HepG2 (cell line): ENCODE measurements around the gene EIF1AD.

Source experiments
- BHLHE40 ChIP-seq: IDR thresholded peaks from 2 replicates; pipeline ENCODE4 v1.6.1; 2011; ENCODE audit warnings: low read length, improper control_type of control experiment
- ERF ChIP-seq: IDR thresholded peaks from 2 replicates; pipeline ENCODE4 v1.6.1; 2018; ENCODE audit warnings: missing biosample characterization, missing genetic modification reagents
- KAT2B ChIP-seq: fragments of 150-350 bp; IDR thresholded peaks from 2 replicates; pipeline ENCODE4 v1.6.1; 2014; ENCODE audit warnings: low read depth, low read length, borderline replicate concordance
- SP1 ChIP-seq, 2 experiments: fragments of 450-650 bp in 1 of 2; sonication (generic) in 1 of 2; formaldehyde crosslinking in 1 of 2; IDR thresholded peaks; 2 replicates each; pipeline versions ENCODE4 v1.4.0 to v1.6.1; 2016 to 2020; ENCODE audit warnings: missing genetic modification reagents in 1 of 2
- TF ChIP-seq, protein P1 (sequence below): sonication (generic); formaldehyde crosslinking; IDR thresholded peaks from 2 replicates; pipeline ENCODE4 v1.5.0; 2020; ENCODE audit warnings: mild to moderate bottlenecking, missing genetic modification reagents, moderate library complexity

- TF ChIP-seq, protein P1, sequence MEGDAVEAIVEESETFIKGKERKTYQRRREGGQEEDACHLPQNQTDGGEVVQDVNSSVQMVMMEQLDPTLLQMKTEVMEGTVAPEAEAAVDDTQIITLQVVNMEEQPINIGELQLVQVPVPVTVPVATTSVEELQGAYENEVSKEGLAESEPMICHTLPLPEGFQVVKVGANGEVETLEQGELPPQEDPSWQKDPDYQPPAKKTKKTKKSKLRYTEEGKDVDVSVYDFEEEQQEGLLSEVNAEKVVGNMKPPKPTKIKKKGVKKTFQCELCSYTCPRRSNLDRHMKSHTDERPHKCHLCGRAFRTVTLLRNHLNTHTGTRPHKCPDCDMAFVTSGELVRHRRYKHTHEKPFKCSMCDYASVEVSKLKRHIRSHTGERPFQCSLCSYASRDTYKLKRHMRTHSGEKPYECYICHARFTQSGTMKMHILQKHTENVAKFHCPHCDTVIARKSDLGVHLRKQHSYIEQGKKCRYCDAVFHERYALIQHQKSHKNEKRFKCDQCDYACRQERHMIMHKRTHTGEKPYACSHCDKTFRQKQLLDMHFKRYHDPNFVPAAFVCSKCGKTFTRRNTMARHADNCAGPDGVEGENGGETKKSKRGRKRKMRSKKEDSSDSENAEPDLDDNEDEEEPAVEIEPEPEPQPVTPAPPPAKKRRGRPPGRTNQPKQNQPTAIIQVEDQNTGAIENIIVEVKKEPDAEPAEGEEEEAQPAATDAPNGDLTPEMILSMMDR (CRISPR knock-in tag): no peak
- no peak for TF ChIP-seq SP1 (IDR thresholded peaks at IDR 0.05)
- no peak for TF ChIP-seq SP1 (CRISPR knock-in tag; IDR thresholded peaks at IDR 0.05)
- TF ChIP-seq KAT2B: no peak
- no peak for TF ChIP-seq ERF (CRISPR knock-in tag)
- TF ChIP-seq BHLHE40: no peak
These were observed 33.1 kb downstream of the EIF1AD start for GRCh38 chr11:65968600-65969482.
